ENCODE measurements around the gene KREMEN2.

Gene KREMEN2

DNA sequence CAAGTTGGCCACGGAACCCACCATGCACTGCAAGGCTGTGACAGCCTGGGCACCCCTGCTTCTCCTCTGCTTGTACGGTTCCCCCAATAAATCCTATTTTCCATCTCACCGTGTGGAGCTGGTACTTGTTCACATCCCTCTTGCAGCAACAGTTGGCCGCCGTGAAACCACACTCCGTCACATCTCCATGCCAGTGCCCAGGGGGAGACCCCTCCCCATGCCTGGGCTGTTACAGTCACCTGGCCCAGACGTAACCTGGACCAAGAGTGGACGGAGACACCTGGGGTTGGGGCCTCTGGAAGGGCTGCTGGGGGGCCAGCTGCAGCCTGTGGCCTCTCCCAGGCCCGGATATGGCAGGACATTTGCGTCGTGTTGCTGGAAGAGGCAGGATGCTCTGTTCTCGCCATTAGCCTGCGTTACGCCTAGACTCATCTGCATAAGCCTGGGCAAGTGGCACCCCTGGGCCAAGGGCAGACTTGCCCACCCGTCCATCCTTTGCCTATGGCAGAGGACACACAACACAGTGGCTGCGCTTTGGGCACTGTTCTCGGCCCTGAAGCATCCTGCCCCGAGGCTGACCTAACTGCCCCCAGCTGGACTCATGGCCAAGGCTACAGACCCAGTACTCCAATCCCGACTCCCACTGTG is 14.2 kb upstream of the KREMEN2 start:
- ChIA-PET CTCF (interaction anchor here (1.1 to 1.5 kb wide), 3 partner anchors 12 to 23 kb away, joined by 4 to 5 read pairs (median 4); no protein-coding TSS in a partner anchor), POLR2A (no interaction called here)
- DNase-seq (ENCODE audit: extremely low spot score): no peak
- TF ChIP-seq, protein P1, sequence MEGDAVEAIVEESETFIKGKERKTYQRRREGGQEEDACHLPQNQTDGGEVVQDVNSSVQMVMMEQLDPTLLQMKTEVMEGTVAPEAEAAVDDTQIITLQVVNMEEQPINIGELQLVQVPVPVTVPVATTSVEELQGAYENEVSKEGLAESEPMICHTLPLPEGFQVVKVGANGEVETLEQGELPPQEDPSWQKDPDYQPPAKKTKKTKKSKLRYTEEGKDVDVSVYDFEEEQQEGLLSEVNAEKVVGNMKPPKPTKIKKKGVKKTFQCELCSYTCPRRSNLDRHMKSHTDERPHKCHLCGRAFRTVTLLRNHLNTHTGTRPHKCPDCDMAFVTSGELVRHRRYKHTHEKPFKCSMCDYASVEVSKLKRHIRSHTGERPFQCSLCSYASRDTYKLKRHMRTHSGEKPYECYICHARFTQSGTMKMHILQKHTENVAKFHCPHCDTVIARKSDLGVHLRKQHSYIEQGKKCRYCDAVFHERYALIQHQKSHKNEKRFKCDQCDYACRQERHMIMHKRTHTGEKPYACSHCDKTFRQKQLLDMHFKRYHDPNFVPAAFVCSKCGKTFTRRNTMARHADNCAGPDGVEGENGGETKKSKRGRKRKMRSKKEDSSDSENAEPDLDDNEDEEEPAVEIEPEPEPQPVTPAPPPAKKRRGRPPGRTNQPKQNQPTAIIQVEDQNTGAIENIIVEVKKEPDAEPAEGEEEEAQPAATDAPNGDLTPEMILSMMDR (IDR thresholded peaks at IDR 0.05; ENCODE audit: control extremely low read depth, extremely low read depth, low read depth, missing control alignments): no peak

GRCh38 chr16:2950353-2950724 is 13.7 kb upstream of the KREMEN2 start:
- ChIA-PET CTCF (interaction anchor here (1.5 kb wide), 1 partner anchor 23 kb away, joined by 4 read pairs; no protein-coding TSS in a partner anchor), POLR2A (no interaction called here)
- no peak for DNase-seq (ENCODE audit: extremely low spot score)
- TF ChIP-seq, protein P1 (IDR thresholded peaks at IDR 0.05; ENCODE audit: control extremely low read depth, extremely low read depth, low read depth, missing control alignments): no peak

DNA sequence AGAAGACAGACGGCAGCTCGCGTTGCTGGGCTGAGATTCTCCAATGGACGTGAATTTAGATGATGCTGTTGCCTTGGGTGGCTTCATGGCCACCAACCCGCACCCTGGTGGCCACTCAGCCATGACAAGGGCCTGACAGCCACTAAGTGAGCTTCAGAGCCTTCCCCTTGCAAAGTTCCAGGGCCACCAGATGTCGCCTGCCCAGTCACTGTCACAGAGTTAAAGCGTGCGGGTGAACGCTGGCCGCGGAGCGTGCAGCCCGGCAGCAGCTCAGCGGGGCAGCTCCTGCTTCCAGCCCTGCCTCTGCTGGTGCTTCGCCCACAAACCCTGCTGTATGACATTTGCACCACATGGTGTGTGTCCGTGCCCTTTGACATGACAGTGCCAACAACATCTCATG is 13.3 kb upstream of the KREMEN2 start:
- TF ChIP-seq, protein P1 (IDR thresholded peaks at IDR 0.05; ENCODE audit: control extremely low read depth, extremely low read depth, low read depth, missing control alignments): no peak
- ChIA-PET POLR2A (no interaction called here), CTCF (interaction anchor here (1.5 kb wide), 1 partner anchor 24 kb away, joined by 4 read pairs; no protein-coding TSS in a partner anchor)
- no peak for DNase-seq (ENCODE audit: extremely low spot score)

GRCh38 chr16:2952679-2953078 is 11.4 kb upstream of the KREMEN2 start:
- ChIA-PET CTCF (interaction anchor here (0.7 to 2.9 kb wide), 4 partner anchors 9 to 211 kb away, joined by 3 to 11 read pairs (median 6); no protein-coding TSS in a partner anchor), POLR2A (no interaction called here)

GRCh38 chr16:2953706-2954627 is 10.1 kb upstream of the KREMEN2 start:
- ChIA-PET CTCF (interaction anchor here (2.5 to 2.9 kb wide), 2 partner anchors 8 to 27 kb away, joined by 10 to 11 read pairs; no protein-coding TSS in a partner anchor), POLR2A (interaction anchor here (0.9 kb wide), 1 partner anchor 27 kb away, joined by 3 read pairs; no protein-coding TSS in a partner anchor)
- TF ChIP-seq, protein P1 (IDR thresholded peaks at IDR 0.05; ENCODE audit: control extremely low read depth, extremely low read depth, low read depth, missing control alignments): no peak
- no peak for DNase-seq (ENCODE audit: extremely low spot score)

More at GRCh38 chr16:2952679-2953078, 11.4 kb upstream of the KREMEN2 start:
- no peak for DNase-seq (ENCODE audit: extremely low spot score)
- TF ChIP-seq, protein P1 (IDR thresholded peaks at IDR 0.05; ENCODE audit: control extremely low read depth, extremely low read depth, low read depth, missing control alignments): no peak

DNA sequence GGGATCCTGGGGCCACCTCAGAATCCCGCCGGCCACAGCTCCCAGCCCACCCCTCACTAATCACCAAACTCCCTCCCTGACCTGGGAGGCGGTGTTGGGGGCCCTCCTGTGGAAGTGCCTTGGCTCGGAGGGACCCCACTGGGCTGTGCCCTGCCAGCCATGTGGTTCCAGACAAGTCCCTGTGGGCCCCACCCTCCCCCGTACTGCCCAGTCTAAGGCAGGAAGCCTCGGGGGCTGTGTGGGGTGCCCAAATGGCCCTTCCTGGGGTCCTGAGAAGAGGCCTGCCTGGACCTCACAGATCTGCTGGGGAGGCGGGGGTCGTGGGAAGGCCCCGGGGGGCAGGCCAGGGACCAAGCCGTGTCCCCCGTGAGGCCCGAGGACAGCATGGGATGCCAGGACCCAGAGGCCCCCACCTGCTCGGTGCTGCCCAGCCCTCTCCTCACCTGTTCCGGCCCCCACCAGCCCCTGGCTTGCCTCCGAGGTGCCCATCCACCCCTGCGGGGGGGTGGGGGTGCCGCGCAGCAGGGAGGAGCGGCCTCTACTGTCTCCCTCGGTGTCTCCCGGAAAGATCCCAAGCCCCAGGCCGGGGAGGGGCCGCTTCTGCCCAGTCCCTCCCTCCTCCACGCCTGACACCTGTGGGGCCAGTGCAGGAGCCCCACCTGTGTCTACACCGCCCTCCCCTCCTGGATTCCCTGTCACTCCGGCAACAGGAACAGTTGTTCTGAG is 9.3 kb upstream of the KREMEN2 start:
- DNase-seq (ENCODE audit: extremely low spot score): no peak
- TF ChIP-seq, protein P1 (IDR thresholded peaks at IDR 0.05; ENCODE audit: control extremely low read depth, extremely low read depth, low read depth, missing control alignments): no peak
- CTCF ChIA-PET: interaction anchor here (1.0 to 2.9 kb wide), 2 partner anchors 9 to 28 kb away, joined by 3 to 10 read pairs; no protein-coding TSS in a partner anchor
- POLR2A ChIA-PET: interaction anchor here (0.9 kb wide), 1 partner anchor 28 kb away, joined by 3 read pairs; no protein-coding TSS in a partner anchor

All from GM10248 (cell line).